Ammon's horn (tissue), 1 donor: ENCODE results near the gene CYP4B1.
"Not testable (repeated sequence)": the region's sequence is repeated elsewhere in the genome, so short reads cannot be mapped to it uniquely, and the experiment has no call there.

Source experiments
- DNase-seq: peaks from one replicate; pipeline ENCODE4 v3.0.0-alpha.2; 2016; ENCODE audit warnings: low spot score

Gene CYP4B1

DNA sequence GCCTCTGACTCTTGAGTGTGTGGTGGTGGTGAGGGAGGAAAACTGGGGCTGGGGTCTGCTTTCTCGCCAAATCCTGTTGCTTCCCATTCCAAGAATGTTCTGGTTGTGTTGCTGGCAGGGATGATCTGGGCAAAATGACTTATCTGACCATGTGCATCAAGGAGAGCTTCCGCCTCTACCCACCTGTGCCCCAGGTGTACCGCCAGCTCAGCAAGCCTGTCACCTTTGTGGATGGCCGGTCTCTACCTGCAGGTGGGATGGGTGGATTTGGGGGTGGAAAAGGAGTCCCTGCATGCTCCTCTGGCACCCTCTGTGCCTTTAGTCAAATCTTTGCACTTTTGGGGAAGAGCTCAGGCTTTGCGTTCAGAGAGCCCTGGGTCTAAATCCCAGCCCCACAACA lies 18.1 kb downstream of the CYP4B1 start:
- DNase-seq: no peak

DNA sequence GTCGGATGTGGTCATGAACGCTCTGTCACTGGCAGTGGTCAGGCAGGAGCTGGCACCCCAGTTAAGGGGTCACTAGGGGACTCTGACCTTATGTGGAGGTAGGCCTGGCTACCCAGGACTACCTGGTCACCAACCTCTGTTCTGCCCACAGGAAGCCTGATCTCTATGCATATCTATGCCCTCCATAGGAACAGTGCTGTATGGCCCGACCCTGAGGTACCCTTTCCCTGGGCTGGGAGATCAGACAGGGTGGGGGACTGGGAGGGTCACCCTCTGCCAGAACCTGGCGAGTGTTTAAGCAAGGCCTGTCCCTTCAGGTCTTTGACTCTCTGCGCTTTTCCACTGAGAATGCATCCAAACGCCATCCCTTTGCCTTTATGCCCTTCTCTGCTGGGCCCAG lies 19.0 kb downstream of the CYP4B1 start:
- DNase-seq: no peak

DNA sequence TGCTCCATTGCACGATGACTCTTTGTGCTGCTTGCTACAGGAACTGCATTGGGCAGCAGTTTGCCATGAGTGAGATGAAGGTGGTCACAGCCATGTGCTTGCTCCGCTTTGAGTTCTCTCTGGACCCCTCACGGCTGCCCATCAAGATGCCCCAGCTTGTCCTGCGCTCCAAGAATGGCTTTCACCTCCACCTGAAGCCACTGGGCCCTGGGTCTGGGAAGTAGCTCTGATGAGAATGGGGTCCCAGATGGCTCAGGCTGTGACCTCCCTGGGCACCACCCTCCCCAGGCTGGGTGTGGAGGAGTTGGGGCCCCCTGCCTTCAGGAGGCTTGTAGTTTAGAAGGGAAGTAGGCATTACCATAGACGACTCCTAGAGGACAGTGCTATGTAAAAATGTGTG lies 19.7 kb downstream of the CYP4B1 start:
- no peak for DNase-seq

DNA sequence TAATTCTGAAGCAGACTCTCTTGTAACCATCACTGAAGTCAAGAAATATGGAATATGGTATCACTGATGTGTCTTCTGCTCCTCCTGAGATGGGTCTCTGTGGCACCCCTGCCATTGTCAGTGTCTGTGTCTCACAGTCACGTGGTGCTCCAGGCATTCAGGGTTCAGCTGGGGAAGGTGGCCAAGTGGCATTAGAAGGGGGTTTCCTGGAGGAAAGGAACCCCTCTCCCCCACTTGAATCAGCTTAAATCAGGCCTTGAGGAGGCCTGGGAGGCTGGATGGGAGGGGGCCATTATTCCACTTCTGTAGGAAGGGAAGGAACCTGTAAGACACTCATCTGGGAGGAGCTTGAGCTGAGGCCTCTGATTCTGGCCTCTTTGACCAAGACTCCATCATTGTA lies 20.5 kb downstream of the CYP4B1 start:
- no peak for DNase-seq

DNA sequence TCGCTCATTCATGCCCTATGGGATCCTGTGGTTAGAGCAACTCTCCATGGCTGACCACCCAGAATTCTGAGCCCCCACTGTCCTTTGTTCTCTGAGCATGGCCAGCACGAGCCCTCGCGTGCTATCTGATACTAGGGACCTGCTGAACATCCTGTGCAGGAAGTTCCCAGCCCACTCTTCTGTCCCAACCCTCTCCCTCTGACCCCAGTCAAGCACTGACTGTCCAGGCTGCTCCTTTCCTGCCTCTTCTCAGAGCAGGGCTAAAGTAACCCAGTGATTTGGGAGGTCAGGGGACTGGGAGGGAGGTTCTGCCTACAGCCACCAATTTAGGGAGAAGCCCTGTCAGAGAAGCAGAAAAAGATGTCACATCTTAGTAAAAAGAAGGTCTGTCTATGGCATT lies 21.2 kb downstream of the CYP4B1 start:
- no peak for DNase-seq

DNA sequence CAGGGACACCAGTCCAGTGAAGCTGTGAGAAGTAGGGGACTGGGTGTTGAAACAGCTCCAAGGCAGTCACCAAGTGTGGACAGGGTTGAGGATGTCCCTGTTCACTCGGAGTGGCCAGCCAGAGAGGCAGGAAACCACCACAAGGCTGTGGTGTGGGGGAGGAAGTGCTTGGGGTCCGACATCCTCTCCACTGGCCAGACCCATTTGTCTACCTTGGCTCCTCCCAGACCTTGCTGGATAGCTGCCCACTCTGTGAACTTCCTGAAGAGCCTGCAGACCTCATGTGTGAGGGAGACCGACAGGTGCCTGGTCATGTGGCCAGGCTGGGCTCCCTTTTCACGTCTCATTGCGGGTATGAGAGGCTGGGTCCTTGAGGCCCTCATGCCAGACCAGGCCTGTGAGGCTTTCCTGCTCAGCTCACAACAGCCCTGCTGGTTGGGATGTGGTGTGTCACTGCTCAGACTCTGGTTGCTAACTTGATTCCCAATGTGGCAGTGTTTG lies 21.8 kb downstream of the CYP4B1 start:
- no peak for DNase-seq

DNA sequence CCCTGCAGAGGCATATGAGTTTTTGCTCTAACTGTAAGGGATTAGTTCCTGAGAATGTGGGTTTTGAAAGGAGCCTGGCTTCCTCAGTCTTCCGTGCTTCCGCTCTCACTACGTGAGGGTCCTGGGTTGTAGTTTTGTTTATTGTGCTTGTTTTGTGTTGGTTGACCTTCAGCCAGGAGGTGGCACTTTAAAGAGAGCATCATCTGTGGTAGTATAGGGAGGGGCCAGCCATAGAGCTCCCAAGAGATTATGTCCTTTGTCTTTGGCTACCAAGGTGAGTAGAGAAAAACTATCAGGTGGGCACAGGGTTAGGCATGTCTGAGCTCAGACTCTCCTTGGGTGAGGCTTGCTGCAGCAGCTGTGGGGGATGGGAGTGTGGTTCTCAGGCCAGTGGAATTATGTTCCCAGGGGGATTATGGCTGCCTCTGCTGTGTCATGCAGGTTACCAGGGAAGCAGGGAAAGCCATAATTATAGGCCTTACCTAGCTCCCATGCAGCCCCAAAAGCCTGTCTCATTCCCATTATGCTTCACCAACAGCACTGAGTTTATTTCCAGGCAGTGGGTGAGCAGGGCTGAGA lies 23.5 kb downstream of the CYP4B1 start:
- DNase-seq: no peak

DNA sequence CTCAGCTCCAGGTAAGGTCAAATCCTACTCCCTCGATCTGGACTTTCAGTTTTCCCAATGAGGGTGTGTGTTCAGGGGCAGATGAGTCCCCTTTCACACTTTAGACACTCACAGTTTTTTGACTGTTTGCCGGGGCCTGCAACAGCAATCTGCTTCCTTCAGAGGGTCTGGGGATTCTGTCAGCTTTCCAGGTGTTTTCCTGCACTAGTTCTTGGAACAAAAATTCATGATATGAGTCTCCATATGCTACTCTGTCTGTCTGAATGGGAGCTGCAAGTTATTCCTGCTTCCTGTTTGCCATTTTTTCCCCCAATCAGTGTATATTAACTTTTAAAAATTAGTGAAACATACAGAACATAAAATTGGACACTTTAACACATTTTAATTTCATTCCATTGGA lies 24.3 kb downstream of the CYP4B1 start:
- no peak for DNase-seq

DNA sequence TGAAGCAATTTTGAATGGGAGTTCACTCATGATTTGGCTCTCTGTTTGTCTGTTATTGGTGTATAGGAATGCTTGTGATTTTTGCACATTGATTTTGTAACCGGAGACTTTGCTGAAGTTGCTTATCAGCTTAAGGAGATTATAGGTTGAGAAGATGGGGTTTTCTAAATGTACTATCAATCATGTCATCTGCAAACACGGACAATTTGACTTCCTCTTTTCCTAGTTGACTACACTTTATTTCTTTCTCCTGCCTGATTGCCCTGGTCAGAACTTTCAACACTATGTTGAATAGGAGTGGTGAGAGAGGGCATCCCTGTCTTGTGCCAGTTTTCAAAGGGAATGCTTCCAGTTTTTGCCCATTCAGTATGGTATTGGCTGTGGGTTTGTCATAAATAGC lies 28.0 kb downstream of the CYP4B1 start:
- not testable (repeated sequence) for DNase-seq

DNA sequence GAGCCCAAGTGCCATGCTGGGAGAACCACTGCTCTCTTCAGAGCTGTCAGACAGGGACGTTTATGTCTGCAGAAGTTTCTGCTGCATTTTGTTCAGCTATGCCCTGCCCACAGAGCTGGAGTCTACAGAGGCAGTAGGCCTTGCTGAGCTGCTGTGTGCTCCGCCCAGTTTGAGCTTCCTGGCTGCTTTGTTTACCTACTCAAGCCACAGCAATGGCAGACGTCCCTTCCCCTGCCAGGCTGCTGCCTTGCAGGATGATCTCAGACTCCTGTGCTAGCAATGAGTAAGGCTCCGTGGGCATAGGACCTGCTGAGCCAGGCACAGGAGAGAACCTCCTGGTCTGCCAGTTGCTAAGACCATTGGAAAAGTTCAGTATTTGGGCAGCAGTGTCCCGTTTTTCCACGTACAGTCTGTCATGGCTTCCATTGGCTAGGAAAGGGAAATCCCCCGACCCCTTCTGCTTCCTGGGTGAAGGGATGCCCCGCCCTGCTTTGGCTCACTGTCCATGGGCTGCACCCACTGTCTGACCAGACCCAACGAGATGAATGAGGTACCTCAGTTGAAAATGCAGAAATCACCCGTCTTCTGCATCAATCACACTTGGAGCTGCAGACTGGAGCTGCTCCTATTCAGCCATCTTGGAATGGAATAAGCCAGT lies 31.9 kb downstream of the CYP4B1 start:
- DNase-seq: no peak

DNA sequence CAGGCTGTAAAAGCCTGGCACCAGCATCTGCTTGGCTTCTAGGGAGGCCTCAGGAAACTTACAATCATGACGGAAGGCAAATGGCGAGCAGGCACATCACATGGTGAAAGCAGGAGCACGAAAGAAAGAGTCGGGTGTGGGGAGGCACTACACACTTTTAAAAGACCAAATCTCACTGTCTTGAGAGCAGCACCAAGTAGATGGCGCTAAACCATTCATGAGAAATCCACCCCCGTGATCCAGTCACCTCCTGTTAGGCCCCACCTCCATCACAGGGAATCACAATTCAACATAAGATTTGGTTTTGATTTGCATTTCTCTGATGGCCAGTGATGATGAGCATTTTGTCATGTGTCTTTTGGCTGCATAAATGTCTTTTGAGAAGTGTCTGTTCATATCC lies 36.6 kb downstream of the CYP4B1 start:
- not testable (repeated sequence) for DNase-seq

DNA sequence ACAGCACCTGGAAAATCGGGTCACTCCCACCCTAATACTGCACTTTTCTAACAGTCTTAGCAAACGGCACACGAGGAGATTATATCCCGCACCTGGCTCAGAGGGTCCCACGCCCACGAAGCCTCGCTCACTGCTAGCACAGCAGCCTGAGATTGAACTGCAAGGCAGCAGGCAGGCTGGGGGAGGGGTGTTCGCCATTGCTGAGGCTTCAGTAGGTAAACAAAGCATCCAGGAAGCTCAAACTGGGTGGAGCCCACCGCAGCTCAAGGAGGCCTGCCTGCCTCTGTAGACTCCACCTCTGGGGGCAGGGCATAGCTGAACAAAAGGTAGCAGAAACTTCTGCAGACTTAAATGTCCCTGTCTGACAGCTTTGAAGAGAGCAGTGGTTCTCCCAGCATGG lies 47.5 kb downstream of the CYP4B1 start:
- not testable (repeated sequence) for DNase-seq

DNA sequence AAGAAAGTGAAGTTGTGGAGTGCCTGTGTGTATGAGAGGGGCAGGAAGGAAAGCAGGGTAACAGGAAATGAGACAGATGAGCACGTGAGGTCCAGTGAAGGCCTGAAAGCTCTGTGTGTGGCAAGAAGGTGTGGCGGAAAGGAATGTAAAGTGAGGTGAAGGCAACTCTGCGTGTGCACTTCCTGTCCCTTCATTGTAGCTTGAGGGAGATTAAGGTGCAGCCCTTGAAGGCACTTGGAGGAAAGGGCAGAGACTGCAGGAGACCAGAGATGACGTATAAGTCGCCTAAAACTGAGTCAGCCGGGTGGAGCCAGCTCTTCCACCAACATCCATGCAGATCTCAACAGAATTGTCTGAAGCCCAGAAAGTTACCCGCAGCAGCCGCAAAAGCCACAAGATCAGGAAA lies 58.8 kb downstream of the CYP4B1 start:
- DNase-seq: not testable (repeated sequence)

DNA sequence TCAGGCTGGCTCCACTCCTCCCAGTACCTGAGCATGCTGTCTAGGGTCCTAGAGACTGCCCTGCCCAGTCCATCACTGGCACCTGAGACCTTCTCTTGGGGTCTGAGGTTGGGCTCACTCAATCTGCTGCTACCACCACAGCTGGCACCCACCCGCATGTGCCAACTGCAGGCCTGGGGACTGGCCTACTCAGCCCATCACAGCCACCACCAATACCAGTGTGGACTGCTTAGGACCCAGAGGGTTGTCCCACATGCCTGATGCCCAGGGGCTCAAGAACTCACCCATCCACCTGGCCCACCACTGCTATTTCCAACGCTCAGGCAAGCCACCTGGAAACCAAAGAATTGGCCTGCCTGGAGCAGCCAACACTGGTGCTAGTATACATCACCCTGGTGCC lies 63.5 kb downstream of the CYP4B1 start:
- DNase-seq: no peak
